GM06990 (cell line): ENCODE data around the gene CTSF.
"Not testable (repeated sequence)": the region's sequence is repeated elsewhere in the genome, so short reads cannot be mapped to it uniquely, and the experiment has no call there.

Experiments
- DNase-seq: peaks from one replicate; pipeline ENCODE4 v3.0.0-alpha.2; 2011; ENCODE audit not compliant: insufficient read length; ENCODE audit errors: extremely low read depth
- H3K27me3 ChIP-seq: replicated peaks from 2 replicates; pipeline ENCODE4 v1.6.0; 2011; ENCODE audit warnings: low read length; ENCODE audit not compliant: control insufficient read depth, insufficient read depth
- H3K36me3 ChIP-seq: 2 replicates; pipeline ENCODE4 v1.5.1; 2011; ENCODE audit warnings: low read length; ENCODE audit not compliant: control insufficient read depth, insufficient read depth
- H3K4me3 ChIP-seq: replicated peaks from 2 replicates; pipeline ENCODE4 v1.5.1; 2011; ENCODE audit warnings: low read depth, mild to moderate bottlenecking, control low read depth, low read length
- TF ChIP-seq, protein P1 (sequence below): IDR thresholded peaks from 2 replicates; pipeline ENCODE4 v1.5.1; 2011; ENCODE audit warnings: low read length, control low read depth, mild to moderate bottlenecking, inconsistent platforms; ENCODE audit not compliant: insufficient read depth, poor library complexity, severe bottlenecking

The CTSF gene

DNA sequence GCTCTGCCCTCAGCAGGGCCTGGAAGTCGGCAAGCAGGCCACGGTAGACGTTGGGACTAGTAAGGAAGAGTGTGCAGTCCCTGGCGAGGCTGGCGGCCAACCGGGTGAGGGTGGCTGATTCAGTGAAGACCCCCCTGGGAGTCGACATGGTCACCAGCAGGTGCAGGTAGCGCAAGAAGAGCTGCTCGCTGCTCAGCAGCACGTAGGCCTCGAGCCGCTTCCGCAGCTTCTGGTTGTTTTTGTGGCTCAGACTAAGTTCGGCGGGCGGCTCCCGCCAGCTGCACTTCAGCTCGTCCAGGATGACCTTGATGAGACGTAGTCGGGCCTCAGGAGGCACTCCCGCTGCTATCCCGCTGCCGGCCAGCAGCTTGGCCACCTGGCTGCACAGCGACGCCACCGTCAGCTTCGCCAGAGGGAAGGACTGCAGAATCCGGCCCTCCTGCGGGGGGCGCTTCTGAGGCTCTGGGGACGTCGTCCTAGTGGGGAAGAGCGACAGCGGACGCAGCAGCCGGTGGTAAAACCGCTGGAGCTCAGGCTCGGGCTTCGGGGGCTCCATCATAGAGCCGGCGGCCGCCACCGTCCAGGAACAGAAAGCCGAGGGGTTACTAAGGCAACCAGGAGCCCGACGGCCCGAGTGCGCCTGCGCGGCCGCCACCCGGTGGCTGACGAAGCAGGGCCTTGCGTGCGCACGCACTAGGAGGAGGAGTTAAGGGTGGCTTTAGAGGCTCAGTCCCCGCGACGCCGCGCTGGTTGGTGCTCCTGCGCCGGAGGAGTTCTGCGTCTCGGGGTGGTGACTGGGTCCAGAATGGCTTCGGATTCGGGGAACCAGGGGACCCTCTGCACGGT lies 24.3 kb upstream of the CTSF start, which contains the start of the genes CCDC87 and CCS:
Gene CCDC87 (minus strand): TSS at position 607 of the 846 bp plus-strand sequence. CDS start 48 bp downstream, at position 559.
Gene CCS (plus strand): TSS at position 729 of the 846 bp plus-strand sequence. CDS start 77 bp downstream, at position 806.
- TF ChIP-seq, protein P1, sequence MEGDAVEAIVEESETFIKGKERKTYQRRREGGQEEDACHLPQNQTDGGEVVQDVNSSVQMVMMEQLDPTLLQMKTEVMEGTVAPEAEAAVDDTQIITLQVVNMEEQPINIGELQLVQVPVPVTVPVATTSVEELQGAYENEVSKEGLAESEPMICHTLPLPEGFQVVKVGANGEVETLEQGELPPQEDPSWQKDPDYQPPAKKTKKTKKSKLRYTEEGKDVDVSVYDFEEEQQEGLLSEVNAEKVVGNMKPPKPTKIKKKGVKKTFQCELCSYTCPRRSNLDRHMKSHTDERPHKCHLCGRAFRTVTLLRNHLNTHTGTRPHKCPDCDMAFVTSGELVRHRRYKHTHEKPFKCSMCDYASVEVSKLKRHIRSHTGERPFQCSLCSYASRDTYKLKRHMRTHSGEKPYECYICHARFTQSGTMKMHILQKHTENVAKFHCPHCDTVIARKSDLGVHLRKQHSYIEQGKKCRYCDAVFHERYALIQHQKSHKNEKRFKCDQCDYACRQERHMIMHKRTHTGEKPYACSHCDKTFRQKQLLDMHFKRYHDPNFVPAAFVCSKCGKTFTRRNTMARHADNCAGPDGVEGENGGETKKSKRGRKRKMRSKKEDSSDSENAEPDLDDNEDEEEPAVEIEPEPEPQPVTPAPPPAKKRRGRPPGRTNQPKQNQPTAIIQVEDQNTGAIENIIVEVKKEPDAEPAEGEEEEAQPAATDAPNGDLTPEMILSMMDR = peak; percentile 62
- Histone ChIP-seq H3K36me3 (no peaks in the 10 kb centered on the region), H3K27me3 (no peaks in the 10 kb centered on the region), H3K4me3 (peak within 1 kb of the TSS; percentile 69)
- peak; percentile 99 for DNase-seq

DNA sequence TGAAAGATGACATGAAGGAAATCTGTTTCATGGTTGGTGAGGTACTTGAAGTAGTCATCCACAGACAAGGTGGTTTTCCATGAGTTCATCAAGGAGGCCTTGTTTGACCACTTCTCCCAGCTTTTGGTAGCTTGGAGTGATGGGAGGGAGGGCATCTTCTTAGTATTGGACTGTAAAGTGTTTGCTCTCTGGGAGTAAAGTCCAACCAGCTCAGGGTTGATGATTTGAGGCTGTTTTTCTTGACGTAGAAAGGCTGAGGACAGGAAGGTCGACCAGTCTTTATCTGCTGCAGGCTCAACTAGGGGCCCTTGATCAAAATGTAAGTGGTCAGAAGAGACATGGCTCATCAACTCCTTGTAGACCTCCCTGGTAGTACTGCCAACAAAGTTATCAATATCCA lies 22.8 kb upstream of the CTSF start:
- no peak for DNase-seq
- Histone ChIP-seq H3K4me3 (no peak overlapping the region), H3K27me3 (no peaks in the 10 kb centered on the region), H3K36me3 (no peaks in the 10 kb centered on the region)
- TF ChIP-seq, protein P1 = no peak

DNA sequence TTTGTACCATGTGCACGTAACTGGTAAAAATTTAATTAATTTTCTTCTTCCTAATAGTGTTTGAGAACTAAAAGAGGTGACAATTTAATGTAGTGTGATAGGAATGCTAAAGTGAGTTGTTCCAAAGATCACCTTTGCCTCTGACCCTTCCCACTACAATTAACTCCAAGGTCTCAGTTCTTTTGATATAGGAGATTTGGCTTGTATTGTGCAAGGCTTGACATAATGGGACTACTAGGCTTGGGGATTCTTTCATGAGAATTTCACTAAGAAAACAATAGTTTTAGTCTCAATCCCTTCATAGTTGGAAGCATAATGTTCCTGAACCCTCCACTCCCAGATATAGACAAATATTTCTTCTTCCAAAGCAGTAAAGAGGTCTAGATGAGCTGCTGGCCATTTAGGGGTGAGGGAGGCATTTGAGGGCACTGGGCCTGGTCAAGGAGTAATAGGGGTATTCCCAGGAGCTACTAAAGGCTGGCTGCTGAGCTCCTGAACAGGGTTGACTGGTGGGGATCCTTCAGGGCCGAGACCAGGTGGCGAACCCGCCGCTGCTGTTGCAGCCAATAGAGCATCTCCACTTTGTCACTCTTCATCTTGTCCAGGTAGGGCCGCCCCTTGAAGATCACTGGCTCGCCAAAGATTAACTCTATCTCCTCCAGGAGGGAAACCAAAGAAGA lies 21.7 kb upstream of the CTSF start:
- Histone ChIP-seq H3K36me3 (no peaks in the 10 kb centered on the region), H3K27me3 (no peaks in the 10 kb centered on the region), H3K4me3 (no peak overlapping the region)
- TF ChIP-seq, protein P1 = no peak
- DNase-seq = no peak

DNA sequence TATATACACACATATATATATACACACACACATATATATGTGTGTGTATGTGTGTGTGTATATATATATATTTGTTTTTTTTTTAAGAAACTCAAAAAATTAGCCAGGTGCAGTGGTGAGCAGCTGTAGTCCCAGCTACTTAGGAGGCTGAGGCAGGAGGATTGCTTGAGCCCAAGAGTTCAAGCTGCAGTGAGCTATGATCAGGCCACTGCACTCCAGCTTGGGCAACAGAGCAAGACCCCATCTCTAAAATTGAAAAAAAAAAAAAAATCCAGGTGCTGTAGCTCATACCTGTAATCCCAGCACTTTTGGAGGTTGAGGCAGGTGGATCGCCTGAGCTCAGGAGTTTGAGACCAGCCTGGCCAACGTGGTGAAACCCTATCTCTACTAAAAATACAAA lies 20.9 kb upstream of the CTSF start:
- not testable (repeated sequence) for H3K4me3 ChIP-seq, H3K36me3 ChIP-seq, H3K27me3 ChIP-seq, DNase-seq

DNA sequence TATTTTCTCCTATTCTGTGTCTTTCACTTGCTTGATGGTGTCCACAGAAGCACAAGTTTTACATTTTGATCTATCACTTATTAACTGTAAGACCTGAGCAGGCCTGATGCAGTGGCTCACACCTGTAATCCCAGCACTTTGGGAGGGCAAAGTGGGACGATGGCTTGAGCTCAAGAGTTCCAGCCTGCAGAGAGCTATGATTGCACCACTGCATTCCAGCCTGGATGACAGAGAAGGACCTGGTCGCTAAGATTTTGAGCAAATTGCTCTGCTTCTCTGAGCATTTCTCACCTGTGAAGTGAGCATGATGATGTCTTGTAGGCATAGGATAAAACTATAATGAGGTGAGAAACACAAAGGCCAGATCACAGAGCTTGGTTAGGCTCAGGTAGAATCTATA lies 17.7 kb upstream of the CTSF start:
- H3K27me3 ChIP-seq = no peaks in the 10 kb centered on the region

DNA sequence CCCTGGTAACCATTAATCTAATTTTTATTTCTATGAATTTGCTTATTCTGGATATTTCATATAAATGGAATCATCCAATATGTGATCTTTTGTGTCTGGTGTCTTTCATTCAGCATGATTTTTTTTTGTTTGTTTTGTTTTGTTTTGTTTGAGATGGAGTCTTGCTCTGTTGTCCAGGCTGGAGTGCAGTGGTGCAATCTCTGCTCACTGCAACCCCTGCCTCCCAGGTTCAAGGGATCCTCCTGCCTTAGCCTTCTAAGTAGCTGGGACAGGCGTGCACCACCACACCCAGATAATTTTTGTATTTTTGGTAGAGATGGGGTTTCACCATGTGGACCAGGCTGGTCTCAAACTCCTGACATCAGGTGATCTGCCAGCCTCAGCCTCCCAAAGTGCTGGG lies 17.0 kb upstream of the CTSF start:
- not testable (repeated sequence) for H3K27me3 ChIP-seq, DNase-seq, H3K4me3 ChIP-seq, H3K36me3 ChIP-seq

More for the DNA sequence above, 17.7 kb upstream of the CTSF start:
- Histone ChIP-seq H3K36me3 (no peaks in the 10 kb centered on the region), H3K4me3 (no peak overlapping the region)
- no peak for DNase-seq
- TF ChIP-seq, protein P1 = no peak

DNA sequence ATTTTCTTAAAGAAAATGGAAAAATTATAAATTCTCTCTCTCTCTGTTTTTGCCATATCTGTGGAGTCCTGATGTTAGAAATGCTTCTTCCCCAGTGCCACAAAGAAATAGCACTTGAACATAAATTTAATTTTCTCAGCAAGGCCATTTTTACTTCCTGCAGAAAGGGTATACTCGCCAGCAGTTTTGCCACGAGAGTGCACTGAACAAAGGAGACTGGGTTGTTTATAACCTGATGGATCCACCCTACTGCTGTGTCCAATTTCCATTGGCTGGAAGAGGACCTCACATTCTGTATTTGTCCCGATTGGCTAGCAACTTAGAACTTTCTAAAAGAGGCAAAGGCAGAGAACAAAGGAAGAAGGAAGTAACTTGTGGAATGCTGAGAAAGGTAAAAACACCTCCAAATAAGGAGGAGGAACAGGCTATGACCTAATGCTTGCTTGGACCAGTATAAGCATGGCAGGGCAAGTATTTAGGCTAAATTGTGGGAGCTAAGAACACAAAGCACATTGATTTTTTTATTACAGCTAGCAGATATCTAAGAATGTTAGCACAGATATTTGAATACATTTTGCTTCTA lies 14.2 kb upstream of the CTSF start:
- not testable (repeated sequence) for DNase-seq

More for the DNA sequence above, 14.2 kb upstream of the CTSF start:
- not testable (repeated sequence) for H3K4me3 ChIP-seq, H3K36me3 ChIP-seq, H3K27me3 ChIP-seq
